HCT116 (cell line): ENCODE data around the gene ZNF74. TPM values are rescaled to one million over a fixed set of nuclear protein-coding genes. Genes with fewer than 3 reads are reported as not detected.
"Not testable (repeated sequence)": the region's sequence is repeated elsewhere in the genome, so short reads cannot be mapped to it uniquely, and the experiment has no call there.

ENCODE experiments used
- ATAC-seq: fragments of 200-7000 bp; cut with Tn5 transposase; 2 replicates; pipeline ENCODE4 v1.9.1; 2020; ENCODE audit warnings: mild to moderate bottlenecking, moderate library complexity
- BruUV-seq: library from RNA; stranded (reverse); fragments of 400-500 nt; replicated peaks from 2 replicates; lab custom pipeline; 2021; lab: Mats Ljungman, UMichigan
- CTCF ChIA-PET: fragments of 300-600 bp; sonication (Branson Sonifier 250); formaldehyde crosslinking; loops from one replicate; lab custom pipeline; 2021; ENCODE audit warnings: antibody characterized with exemption; lab: Charles Lee
- POLR2A ChIA-PET: fragments of 300-600, 350-600 bp; sonication (Branson Sonifier 250); formaldehyde crosslinking; loops from one replicate; lab custom pipeline; 2021; ENCODE audit warnings: antibody characterized with exemption; lab: Charles Lee
- RAD21 ChIA-PET, 2 experiments: fragments of 300-600 bp; sonication (Branson Sonifier 250); formaldehyde crosslinking; loops; one replicate each; lab custom pipeline; 2023; ENCODE audit warnings: low total read pairs in 2 of 2; ENCODE audit not compliant: uncharacterized antibody in 2 of 2, unreplicated experiment in 2 of 2, low non-redundant PET in 1 of 2; lab: Charles Lee
- DNase-seq: peaks from one replicate; pipeline ENCODE4 v3.0.0-alpha.2; 2010; ENCODE audit warnings: low read depth, low spot score
- H2AFZ ChIP-seq: fragments of 200-600 bp; shearing (Covaris generic), sonication (generic); 2 replicates; pipeline ENCODE4 v1.6.1; 2017; ENCODE audit warnings: low read depth, mixed run types, mixed read lengths, antibody characterized with exemption, low read length; ENCODE audit not compliant: poor library complexity, severe bottlenecking
- H3K27ac ChIP-seq: 2 replicates; pipeline ENCODE4 v1.5.1; 2012; ENCODE audit warnings: low read depth, low read length
- H3K27me3 ChIP-seq: fragments of 200-600 bp; sonication (generic); 2 replicates; pipeline ENCODE4 v1.6.1; 2016; ENCODE audit warnings: mixed run types, low read length, mixed read lengths; ENCODE audit not compliant: insufficient read depth
- H3K36me3 ChIP-seq, 2 experiments: fragments of 200-500 bp in 1 of 2; fragments of 200-600 bp in 1 of 2; sonication (Bioruptor generic) in 1 of 2; sonication (generic) in 1 of 2; 2 replicates each; pipeline versions ENCODE4 v1.5.1 to v1.6.1; 2014 to 2016; ENCODE audit warnings: low read length in 2 of 2, inconsistent platforms in 1 of 2, mixed read lengths in 1 of 2, mixed run types in 1 of 2; ENCODE audit not compliant: insufficient read depth in 2 of 2, control insufficient read depth in 1 of 2
- H3K4me1 ChIP-seq, 2 experiments: fragments of 200-600 bp in 1 of 2; sonication (generic) in 1 of 2; 2 replicates each; pipeline versions ENCODE4 v1.5.1 to v1.6.1; 2012 to 2017; ENCODE audit warnings: low read length in 2 of 2, inconsistent platforms in 1 of 2, mild to moderate bottlenecking in 1 of 2, mixed read lengths in 1 of 2, mixed run types in 1 of 2, moderate library complexity in 1 of 2; ENCODE audit not compliant: insufficient read depth in 2 of 2, control insufficient read depth in 1 of 2
- H3K4me2 ChIP-seq: fragments of 200-600 bp; sonication (generic); 2 replicates; pipeline ENCODE4 v1.6.1; 2017; ENCODE audit warnings: mixed run types, low read length, mixed read lengths
- H3K4me3 ChIP-seq, 2 experiments: fragments of 200-600 bp in 1 of 2; sonication (generic) in 1 of 2; replicated peaks in 1 of 2; 2 replicates each; pipeline ENCODE4 v1.5.1; 2011 to 2016; ENCODE audit warnings: low read length in 2 of 2, control low read depth in 1 of 2, low read depth in 1 of 2, mild to moderate bottlenecking in 1 of 2, mixed read lengths in 1 of 2, mixed run types in 1 of 2
- H3K79me2 ChIP-seq: fragments of 200-600 bp; sonication (generic); 2 replicates; pipeline ENCODE4 v1.6.1; 2017; ENCODE audit warnings: mild to moderate bottlenecking, mixed run types, low read length, moderate library complexity, mixed read lengths; ENCODE audit not compliant: insufficient read depth
- H3K9ac ChIP-seq: fragments of 200-600 bp; sonication (generic); 2 replicates; pipeline ENCODE4 v1.6.1; 2016; ENCODE audit warnings: low read length, mixed read lengths
- H3K9me2 ChIP-seq: fragments of 200-600 bp; sonication (generic), shearing (Covaris generic); 2 replicates; pipeline ENCODE4 v1.6.1; 2017; ENCODE audit warnings: mixed run types, mild to moderate bottlenecking, moderate library complexity; ENCODE audit not compliant: insufficient read depth
- H3K9me3 ChIP-seq, 2 experiments: fragments of 200-500 bp in 1 of 2; fragments of 200-600 bp in 1 of 2; sonication (Bioruptor generic) in 1 of 2; sonication (generic) in 1 of 2; 2 replicates each; pipeline ENCODE4 v1.6.1; 2014 to 2017; ENCODE audit warnings: low read length in 2 of 2, mixed read lengths in 2 of 2, inconsistent platforms in 1 of 2, low read depth in 1 of 2, mild to moderate bottlenecking in 1 of 2, mixed run types in 1 of 2, moderate library complexity in 1 of 2; ENCODE audit not compliant: control insufficient read depth in 1 of 2, insufficient read depth in 1 of 2
- H4K20me1 ChIP-seq: fragments of 200-600 bp; sonication (generic), shearing (Covaris generic); 2 replicates; pipeline ENCODE4 v1.6.1; 2017; ENCODE audit warnings: mixed run types, mild to moderate bottlenecking, moderate library complexity; ENCODE audit not compliant: insufficient read depth
- EGR1 ChIP-seq: IDR thresholded peaks from 2 replicates; pipeline ENCODE4 v1.6.1; 2012; ENCODE audit warnings: low read depth
- ELF1 ChIP-seq: IDR thresholded peaks from 2 replicates; pipeline ENCODE4 v1.6.1; 2012; ENCODE audit warnings: low read depth, borderline replicate concordance
- FOSL1 ChIP-seq: IDR thresholded peaks from 2 replicates; pipeline ENCODE4 v1.6.1; 2012; ENCODE audit warnings: low read depth
- SRF ChIP-seq: IDR thresholded peaks from 2 replicates; pipeline ENCODE4 v1.6.1; 2012; ENCODE audit warnings: low read depth
- TCF7L2 ChIP-seq: IDR thresholded peaks from 2 replicates; pipeline ENCODE4 v1.7.0; 2011; ENCODE audit warnings: borderline replicate concordance, inconsistent platforms; ENCODE audit not compliant: insufficient read depth, insufficient read length; ENCODE audit errors: extremely low read depth
- YY1 ChIP-seq: IDR thresholded peaks from 2 replicates; pipeline ENCODE4 v1.6.1; 2011; ENCODE audit warnings: low read length, low read depth, moderate library complexity, mild to moderate bottlenecking; ENCODE audit not compliant: insufficient replicate concordance; ENCODE audit errors: extremely low read depth
- ZFX ChIP-seq: fragments of 450-650 bp; IDR thresholded peaks from 2 replicates; pipeline ENCODE4 v1.6.1; 2017
- ZNF274 ChIP-seq: fragments of 200-500 bp; sonication (Bioruptor generic); IDR thresholded peaks from 2 replicates; pipeline ENCODE4 v1.6.1; 2014; ENCODE audit warnings: mild to moderate bottlenecking, low read depth, low read length, inconsistent platforms
- intact Hi-C: fragments of 100-400 bp; cut with micrococcal nuclease; formaldehyde crosslinking; loops from 2 replicates; pipeline ENCODE4 v1.10.0; 2022
- total RNA-seq: library from RNA; stranded (reverse); gene quantifications from one replicate; pipeline ENCODE4 v1.2.1, GENCODE V29; 2021; ENCODE audit not compliant: unreplicated experiment

ZNF74 gene
- total RNA-seq, 1 experiment from 2014 or later: 15.4 TPM

- H3K27me3 ChIP-seq, H3K4me3 ChIP-seq, RAD21 ChIA-PET, H3K9ac ChIP-seq, H3K79me2 ChIP-seq, H3K4me2 ChIP-seq, BruUV-seq, H3K27ac ChIP-seq, POLR2A ChIA-PET, CTCF ChIA-PET, DNase-seq, H2AFZ ChIP-seq, H4K20me1 ChIP-seq, H3K36me3 ChIP-seq, H3K9me2 ChIP-seq, H3K9me3 ChIP-seq, intact Hi-C loops, ATAC-seq: not testable (repeated sequence)
- H3K4me1 ChIP-seq: peaks cover 9 to 22% of the 10 kb centered on the region in 2 experiments
These were observed 1.5 kb upstream of the ZNF74 start for GRCh38 chr22:20392365-20392881.

DNA sequence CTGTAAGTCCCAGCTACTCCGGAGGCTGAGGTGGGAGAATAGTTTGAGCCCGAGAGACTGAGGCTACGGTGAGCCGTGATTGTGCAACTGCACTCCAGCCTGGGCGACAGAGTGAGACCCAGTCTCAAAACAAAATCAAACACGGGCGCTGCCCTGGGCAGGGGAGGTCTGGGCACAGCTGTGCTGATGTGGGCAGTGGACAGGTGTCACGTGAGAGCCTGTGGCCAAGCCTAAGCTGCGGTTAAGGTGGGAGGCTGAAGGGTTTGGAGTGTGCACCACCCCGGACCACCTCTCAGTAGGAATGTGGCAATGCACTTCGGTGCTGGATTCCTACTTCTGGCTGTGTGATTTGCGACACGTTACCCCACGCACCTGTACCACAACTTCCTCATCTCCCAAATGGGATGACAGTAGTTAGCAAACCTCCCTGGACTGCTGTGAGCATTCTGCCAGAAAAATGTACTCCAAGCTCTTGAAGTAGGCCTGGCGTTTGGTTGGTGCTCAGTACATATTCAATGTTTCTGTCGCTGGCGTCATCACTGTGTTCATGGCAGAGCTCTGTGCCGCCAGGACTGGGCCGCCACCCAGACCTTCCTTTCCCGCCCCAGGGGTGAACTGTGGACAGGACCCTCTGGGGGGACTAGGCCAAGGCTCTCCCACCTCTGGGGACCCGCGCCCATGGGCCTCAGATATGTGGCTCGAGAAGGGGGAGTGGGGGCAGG is 807 bp upstream of the ZNF74 start:
- CTCF ChIA-PET: no interaction called here
- intact Hi-C loops: no loop called here
- Histone ChIP-seq H3K4me3 (peak overlapping the region; percentile 76 to 93), H3K4me2 (peak overlapping the region; percentile 96), H3K9ac (peak overlapping the region; percentile 88), H4K20me1 (no peaks in the 10 kb centered on the region), H3K9me2 (no peaks in the 10 kb centered on the region), H3K9me3 (no peaks in the 10 kb centered on the region), H3K4me1 (peaks cover 9 to 22% of the 10 kb centered on the region in 2 experiments), H3K79me2 (no peaks in the 10 kb centered on the region), H3K27me3 (no peaks in the 10 kb centered on the region), H3K36me3 (no peaks in the 10 kb centered on the region), H2AFZ (peak overlapping the region; percentile 90), H3K27ac (peak overlapping the region; percentile 76)
- DNase-seq (no peak), ATAC-seq (no peak; the same call in none of the 2 replicates)
- TSS peak; percentile 88 for BruUV-seq
- POLR2A ChIA-PET: no interaction called here
- no peak for TF ChIP-seq ZNF274
- TF ChIP-seq TCF7L2: no peak
- no peak for TF ChIP-seq YY1
- no peak for TF ChIP-seq SRF
- no peak for TF ChIP-seq EGR1
- TF ChIP-seq ELF1: no peak
- no peak for TF ChIP-seq ZFX
- no peak for TF ChIP-seq FOSL1
- RAD21 ChIA-PET: no interaction called here
